NCI-H2171 treated with DMSO at 0.1 percent for 48 hours (cell line): ENCODE data around the gene ANKRD53.
A peak's percentile ranks its signal among the peaks of the same experiment; 100 is the strongest.
"Not testable (repeated sequence)": the region's sequence is repeated elsewhere in the genome, so short reads cannot be mapped to it uniquely, and the experiment has no call there.

Experiments
- DNase-seq: peaks from one replicate; lab custom pipeline; 2025; lab: John Stamatoyannopoulos, UW

The ANKRD53 gene

DNA sequence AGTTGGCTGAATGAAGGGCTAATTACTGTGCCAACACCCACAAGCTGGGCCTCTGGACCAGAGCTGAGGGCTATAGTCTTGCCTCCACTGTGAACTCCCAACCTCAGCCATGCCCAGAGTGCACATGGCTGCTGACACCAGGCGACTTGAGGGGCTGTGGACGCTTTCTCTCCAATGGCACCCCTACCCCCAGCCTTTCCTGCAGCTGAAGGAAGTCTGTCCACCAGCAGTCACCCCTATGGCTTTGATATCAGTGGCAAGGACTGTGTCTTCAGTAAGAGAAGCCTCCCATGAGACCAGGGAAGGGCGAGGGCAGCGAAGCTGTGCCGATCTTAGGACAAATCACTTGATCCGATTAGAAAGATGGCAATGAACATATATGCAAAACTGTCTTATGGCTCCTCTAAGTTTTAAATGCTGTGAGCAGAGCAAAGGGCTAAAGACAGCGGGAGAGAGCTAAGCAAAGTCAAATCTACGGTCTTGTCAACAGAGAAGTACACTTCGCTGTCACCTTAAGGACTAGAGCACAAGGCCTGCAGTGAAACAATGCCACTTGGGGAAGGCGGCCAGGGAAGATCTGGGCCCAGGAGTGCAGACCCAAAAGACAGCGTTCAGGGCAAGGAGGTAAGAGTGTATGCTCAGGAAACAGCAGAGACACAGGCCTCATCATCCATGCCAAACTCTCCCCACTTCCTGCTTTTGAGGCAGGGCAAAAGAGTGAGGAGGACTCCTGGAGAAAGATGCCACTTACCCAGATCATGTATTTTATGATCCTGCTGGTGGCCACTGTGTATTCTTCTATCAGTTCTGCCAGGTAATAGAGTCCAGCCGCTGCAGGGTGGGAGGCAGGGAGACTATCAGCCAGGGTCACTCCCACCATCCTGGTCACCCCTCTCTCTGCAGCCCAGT lies 14.8 kb downstream of the ANKRD53 start:
- no peak for DNase-seq

DNA sequence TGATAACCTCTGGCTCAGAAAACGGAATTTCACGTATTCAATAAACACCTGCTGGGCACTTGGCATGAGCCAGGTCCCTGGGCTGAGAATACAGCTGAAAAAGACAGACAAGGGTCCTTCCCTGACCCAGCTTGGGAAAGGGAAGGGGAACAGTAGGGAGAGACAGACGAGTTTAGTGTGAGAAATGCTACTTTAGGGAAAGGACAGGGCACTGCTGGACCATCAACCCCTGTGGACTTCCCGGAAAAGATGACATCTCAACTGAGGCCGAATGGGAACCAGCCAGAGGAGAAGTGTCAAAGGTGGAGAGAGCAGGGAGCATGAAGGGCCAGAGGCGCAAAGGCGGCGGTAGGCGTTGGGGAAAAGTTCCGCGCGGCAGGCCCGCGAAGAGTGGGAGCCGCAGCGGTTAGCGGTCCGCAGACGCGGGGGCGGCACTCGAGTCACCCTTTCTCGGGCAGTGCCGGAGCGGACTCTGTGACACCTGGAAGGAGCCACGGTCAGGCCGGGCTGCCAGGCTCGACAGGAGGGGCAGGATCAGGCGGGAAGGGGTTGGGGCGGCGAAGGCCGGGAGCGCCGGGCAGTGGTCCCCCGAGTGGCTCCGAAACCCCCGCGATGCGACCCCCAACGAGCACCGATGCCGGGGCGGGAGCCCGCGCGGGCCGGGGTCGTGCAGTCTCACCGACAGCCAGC lies 15.7 kb downstream of the ANKRD53 start:
- DNase-seq = no peak

DNA sequence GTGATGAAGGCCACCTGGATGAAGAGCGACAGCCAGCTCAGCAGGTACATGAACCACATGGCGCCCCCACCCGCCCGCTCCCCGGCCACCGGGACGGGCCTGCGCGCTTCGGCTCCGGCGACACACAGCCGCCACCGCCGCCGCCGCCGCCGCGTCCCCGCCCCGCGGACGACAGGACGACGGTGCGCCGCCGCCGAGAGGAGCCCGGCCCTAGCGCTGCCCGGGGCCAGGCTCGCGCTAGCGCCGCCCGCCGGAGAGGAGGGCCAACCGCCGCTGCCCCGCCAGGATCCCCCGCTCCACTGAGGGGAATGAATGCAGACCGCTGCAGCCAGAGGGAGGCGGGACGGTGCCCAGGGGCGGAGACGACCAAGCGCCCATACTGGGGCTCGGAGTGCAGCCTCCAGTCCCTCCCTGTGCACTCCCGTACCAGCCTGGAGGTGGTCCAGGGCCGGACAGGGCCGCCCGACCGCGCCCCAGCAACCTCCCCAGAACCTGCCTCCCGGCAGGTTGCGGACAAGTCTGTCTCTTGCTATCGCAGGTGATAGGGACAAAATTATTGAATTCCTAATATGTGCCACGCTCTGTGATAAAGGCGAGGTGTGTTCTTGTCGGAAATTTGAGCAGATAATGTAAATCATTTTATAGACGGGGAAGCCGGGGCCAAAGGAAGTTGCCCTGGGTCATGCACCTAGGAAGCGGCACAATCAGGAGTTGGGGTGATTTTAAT lies 16.4 kb downstream of the ANKRD53 start, which contains the start of gene TEX261:
TSS of gene TEX261 (minus strand) at position 175 of the 727 bp plus-strand sequence. CDS start at position 59, 116 bp downstream.
- peak; percentile 86 for DNase-seq

DNA sequence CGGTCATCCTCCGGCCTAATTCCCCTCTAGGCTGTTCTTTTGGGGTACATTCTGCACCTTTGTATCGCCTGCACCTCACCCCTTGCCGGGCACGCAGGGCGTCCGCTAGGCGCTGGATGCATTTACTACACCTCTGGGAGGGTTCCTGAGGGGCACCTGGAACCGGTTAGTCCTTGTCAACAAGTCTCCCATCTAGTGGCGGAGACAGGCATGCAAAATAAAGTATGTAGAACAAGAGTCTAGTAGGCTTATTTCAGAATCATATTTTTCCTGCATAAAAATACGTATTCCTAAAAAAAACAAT lies 16.9 kb downstream of the ANKRD53 start:
- peak; percentile 70 for DNase-seq

DNA sequence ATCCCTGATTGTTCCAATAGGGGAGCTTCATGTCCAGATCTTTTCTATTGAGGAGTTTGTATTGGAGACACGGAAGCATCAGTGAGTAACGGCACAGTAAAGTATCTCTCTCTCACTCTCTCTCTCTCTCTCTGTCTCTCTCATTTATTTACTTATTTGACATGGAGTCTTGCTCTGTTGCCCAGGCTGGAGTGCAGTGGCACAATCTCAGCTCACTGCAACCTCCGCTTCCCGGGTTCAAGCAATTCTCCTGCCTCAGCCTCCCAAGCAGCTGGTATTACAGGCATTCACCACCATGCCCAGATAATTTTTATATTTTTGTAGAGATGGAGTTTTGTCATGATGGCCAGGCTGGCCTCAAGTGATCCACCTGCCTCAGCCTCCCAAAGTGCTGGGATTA lies 20.5 kb downstream of the ANKRD53 start:
- not testable (repeated sequence) for DNase-seq

DNA sequence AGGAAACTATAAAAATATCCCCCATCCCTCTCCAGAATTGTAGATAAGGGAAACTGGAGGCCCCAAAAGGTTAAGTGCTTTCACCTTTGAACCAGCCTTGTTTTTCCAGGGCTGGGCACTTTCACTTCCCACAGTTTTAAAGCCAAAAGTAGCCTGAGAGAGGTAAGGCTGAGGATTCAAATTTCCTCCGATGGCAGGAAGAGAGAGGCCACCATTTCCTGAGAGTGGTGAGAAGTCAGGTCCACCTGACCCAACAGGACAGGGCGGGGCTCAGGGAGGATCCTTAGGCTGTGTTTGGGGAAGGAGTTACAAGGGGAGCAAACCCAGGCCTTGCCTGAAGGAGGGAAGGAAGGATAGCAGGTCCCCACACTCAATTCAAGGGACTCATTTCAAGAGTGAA lies 20.9 kb downstream of the ANKRD53 start:
- DNase-seq = no peak

DNA sequence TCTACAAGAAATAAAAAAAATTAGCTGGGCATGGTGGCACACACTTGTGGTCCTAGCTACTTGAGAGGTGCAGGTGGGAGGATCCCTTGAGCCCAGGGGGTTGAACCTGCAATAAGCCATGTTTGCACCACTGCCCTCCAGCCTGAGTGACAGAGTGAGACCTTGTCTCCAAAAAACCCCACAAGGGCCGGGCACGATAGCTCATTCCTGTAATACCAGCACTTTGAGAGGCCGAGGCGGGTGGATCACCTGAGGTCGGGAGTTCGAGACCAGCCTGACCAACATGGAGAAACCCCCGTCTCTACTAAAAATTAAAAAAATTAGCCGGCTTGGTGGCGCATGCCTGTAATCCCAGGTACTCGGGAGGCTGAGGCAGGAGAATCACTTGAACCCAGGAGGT lies 21.5 kb downstream of the ANKRD53 start:
- not testable (repeated sequence) for DNase-seq

DNA sequence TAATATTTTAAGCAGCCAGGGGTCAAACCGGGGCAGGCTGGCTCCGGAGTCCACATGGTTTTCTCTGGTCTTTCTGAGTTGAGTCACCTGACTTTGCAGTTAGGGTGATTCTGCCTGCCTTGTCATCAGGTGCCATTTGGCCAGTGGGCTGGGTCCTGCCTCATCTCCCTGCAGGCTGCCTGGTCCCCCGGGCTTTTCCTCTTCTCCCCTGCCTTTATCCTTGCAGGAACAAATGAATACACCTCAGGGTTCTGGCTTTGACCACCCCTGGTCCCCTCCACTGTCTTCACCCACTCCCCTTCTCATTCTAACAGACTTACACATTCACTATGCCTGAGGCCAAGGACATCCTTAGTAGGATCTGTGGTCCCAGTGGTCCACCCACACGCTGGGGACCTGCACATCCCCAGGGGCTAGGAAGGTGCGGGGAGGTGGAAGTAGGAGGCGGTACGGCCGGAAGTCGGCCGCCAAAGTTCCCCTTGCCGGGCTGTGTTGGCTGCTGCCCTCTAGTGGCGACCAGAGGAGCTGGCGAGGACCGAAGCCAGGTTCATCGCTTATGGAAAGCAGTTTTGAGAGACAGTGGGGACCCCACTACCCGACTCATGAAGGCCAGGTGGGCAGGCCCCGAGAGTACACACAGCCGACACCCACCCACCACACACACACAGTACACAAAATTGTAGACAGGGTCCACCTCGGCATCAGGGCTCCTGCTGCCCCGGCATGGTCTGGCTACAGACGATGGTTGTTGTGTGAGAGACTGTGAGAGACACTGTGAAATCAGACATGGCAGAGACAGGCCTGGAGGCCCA lies 22.6 kb downstream of the ANKRD53 start:
- DNase-seq = peak; percentile 74

DNA sequence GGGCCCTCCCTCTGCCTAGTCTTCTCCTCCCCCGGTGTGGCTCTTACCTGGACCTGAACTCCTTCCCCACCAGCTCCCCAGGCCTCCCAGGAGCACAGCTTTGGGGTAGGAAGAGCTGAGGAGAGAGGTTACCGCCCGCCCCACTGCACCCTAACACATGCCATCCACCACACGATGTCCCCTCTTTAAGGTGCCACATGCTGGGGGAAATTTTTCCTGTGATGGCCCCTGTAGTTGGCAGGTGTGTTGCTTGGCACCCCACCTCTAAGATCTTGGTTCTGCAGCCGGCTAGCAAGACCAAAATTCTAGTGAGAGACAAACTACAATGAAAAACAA lies 23.1 kb downstream of the ANKRD53 start:
- DNase-seq = no peak

DNA sequence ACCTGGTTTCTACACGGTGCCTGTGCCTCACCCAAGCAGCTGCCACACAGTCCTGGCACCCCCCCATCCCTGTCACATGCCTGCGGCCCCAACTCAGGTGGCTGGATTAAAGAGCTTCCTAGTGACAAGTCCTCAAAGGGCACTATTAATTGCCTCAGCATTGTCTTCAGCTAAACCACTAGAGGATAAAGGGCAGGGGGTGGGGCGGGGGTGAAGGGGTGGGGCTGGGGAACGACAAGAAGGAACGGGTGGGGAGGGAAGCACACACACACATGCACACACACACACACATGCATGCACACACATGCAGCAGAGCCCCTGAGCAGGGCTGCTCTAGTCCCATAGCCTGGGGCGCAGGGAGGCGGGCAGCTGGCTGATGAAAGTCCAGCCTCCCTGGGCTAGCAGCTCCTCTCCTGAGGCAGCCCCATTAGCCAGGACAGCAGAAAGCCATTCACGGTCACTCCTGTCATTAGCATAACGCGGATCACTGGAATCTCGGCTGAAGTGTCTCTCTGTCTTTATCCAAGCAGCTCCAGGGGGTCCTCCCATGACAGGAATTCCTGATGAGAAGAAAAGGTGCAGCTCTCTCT lies 23.6 kb downstream of the ANKRD53 start:
- no peak for DNase-seq

DNA sequence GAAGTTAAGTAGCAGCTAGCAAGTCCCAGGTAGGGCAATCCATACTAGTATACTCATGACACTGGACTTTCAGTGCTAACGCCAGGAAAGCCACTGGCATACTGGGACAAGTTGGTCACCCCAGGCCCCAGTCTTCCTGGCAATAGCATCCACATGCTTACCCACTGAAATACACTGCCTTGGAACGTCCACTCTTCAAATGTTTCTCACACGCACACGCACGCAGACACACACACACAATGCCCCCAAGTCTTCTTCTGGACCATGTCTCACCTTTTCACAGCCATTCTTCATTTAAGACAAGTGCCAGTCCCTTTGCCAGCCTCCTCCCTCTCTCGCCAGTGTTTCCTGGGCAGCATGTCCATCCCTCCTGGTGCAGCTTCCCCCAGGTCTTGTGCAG lies 25.0 kb downstream of the ANKRD53 start:
- no peak for DNase-seq

DNA sequence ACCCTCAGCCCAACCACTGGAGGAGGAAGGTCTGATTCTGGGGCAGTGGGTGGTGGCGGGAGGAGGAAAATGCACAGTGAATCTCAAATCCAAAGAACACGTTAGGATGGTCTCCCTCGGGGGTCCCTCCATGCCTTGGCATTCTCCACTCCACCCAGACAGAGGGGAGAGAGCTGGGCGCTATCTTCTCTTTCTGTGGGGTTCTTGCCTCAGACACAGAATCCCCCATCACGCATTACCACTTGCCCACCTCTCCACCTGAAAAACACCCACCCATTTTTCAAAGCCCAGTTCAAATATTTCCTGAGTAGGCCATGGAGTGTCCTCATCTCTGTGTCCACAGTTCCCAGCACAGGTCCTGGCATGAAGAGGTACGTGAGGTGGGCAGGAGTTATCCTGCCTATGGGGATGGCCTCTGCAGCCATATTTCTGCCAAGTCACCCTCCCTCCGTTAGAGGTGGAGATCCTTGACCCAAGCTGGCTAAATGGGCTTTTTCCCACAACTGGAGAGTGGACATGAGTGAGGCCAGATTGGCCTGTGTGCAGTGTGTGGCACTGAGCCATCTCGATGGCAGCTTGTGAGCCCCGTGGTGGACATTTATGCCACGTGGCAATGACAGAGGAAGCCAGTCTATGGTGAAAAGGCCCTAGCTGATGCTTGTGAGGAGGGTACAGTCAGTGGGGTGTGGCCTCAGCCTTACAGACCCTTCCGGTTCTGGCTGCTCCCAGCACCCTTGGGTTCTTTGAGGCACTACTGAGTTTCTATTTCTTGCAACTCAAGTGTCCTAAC lies 25.7 kb downstream of the ANKRD53 start:
- no peak for DNase-seq

DNA sequence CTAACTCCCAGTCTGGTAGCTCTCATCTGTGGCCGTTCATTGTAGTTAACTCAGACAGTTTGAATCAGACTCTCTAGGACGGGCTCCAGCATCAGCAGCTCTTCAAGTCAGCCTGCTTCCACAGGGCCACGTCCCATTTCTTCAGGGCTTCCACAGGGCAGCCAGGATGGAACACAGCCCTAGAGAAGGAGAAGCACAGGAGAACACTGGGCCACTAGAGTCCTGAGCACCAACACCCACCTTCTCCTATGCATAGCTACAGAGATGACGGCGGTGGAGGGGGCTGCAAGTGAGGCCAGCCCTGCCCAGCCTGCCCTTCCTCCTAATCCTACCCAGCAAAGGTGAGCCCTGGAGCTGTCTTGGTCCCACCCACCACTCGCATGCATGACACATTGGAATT lies 26.4 kb downstream of the ANKRD53 start:
- DNase-seq = no peak

DNA sequence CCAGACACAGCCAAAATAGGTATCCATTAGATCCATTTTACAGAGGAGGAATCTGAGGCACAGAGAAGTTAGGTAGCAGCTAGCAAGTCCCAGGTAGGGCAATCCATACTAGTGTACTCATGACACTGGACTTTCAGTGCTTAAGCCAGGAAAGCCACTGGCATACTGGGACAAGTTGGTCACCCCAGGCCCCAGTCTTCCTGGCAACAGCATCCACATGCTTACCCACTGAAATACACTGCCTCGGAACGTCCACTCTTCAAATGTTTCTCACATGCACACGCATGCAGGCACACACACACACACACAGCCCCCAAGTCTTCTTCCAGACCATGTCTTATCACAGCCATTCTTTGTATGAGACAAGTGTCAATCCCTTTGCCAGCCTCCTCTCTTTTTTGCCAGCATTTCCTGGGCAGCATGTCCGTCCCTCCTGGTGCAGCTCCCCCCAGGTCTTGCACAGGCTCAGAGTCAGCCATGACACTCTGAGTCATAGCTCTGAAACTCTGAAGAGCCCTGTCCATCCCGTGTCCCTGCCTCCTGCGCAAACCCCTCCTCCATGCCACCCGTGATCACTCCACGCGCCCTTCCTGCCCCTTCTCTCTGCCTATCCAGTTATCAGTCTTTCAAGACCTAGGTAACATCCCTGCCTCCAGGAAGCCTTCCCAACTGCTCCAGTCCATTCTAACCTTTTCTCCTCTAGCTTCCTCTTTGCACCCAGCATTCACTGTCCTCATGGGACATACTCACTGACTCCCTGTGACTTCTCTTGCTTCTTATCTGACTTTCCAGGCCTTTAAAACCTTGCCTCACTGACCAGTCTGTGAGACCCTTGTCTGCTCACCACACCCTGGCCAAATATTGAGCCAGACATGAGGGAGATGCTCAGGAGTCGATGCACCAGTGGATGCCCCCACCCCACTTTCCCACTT lies 27.1 kb downstream of the ANKRD53 start:
- DNase-seq = no peak

DNA sequence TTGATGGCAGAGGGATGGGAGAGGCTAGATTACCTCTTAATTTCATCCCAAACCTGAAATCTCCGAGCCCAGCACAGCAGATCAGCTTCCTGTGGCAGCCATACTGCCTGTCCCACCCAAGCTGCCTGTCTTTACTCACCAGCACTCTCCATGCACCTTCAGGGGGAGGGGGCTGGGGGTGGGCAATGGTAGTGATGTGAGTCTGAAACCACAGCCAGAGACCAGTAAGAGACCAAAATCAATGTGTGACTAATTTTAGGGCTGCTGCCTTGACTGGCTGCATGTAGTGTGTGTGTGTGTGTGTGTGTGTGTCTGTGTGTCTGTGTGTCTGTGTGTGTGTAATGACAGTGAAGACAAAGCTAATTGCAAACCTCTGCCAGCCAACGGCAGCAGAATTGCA lies 27.9 kb downstream of the ANKRD53 start:
- no peak for DNase-seq

DNA sequence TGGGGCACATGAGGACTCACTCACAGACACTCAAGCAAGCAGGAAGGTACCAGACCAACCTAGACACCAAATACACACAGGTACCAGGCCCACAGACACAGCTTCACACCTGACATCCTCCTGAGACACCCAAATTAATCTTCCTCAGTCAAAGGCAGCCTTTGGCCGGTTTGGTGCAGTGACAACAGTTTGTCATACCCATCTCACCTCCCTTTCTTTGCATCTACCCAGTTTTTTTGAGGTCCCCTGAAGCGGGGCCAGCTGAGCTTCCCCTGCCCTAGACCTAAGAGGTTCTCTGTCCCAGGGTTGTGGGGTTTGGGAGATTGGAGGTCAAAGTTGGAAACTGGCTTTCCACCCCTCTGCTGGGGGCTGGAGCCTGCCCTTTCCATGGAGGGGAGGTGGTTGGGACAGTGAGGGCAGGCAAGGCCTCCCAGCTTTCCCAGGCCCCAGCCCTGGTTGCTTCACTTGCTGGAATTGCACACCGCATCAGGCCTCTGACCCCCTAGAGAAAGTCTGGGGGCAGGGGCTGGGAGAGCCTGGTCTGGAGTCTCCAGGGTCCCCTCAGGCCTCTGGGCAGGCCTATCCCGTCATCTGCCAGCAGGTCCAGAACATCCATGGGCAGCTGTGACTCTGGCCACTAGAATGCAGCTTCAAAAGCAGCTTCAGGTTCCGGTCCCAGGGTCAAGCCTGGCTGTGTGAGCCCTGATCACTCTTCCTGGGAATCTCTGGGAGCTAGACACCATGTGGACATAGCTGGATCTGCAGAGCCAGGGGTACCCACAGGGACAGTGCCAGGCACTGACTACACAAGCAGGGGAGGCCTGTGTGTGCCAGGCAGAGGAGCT lies 28.7 kb downstream of the ANKRD53 start:
- DNase-seq = no peak

DNA sequence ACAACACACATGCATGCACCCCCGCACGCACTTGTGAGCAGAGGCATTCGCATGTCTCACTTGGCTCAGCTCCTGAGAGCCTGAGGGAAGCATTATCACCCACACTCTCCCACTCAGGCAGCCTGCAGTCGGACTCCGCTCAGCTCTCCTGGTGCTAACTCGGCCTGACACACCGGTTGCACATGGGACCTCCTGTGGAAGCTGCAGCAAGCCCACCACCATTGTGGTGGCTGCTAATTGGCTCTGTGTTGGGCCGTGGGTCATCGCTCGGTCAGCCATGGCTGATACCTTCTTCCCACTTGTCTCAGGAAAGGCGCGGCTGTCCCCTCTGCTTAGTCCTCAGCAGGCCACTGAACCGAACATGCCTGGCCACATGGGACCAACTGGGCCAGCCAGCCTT lies 29.9 kb downstream of the ANKRD53 start:
- no peak for DNase-seq

DNA sequence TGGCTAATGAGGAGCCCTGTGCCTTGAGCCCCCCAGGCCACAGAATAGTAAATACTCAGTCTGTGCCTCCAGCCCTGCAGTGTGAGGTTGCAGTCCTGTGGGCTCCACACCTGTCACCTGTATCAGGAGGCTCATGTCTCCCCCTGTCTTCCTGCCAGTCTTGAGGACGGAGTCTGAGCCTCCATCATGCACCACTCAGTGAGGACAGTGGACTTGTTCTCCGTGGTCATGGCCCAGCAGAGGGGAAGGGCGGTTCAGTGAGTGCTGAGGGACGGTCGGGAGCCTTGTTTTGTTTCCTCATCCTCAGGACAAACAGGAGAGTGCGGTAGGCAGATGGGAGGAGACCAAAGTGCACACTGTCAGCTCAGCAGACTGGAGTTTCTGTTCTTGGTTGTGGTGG lies 33.4 kb downstream of the ANKRD53 start:
- not testable (repeated sequence) for DNase-seq

DNA sequence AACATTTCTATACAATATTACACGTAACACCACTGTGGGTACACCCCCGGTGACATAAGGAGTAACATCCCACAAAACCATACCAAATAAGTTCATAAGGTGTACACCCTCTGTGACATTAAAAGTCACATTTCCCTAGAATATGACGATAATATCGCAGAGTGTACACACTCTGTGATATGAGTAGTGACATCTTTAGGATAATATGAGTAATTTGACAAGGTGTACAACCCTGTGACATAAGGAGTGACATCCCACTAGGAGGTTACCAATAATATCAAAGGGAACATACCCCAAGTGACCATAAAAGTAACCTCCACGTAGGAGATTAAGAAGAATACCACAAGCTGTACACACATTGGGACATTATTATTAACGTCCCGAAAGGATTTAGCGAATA lies 40.2 kb downstream of the ANKRD53 start:
- DNase-seq = no peak
